ENCODE measurements around the gene PROKR2. TPM values are rescaled to one million over a fixed set of nuclear protein-coding genes. Genes with fewer than 3 reads are reported as not detected.

Gene PROKR2
- total and polyA plus RNA-seq, 10 of the 15 experiments (the other 5 are each of a cell fraction or from before 2014, with no cell fraction given): not detected

DNA sequence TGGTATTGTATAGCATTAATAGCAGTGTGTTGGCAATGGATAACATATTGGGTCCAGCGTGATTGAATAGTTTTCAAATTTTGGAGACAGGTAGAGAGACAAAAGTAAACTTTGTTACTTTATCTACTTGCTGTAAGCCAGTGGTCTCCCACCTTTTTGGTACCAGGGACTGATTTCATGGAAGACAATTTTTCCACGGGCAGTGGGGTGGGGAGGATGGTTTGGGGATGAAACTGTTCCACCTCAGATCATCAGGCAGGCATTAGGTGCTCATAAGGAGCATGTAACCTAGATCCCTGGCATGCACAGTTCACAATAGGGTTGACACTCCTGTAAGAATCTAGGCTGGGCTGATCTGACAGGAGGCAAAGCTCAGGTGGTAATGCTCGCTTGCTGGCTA is 14.6 kb upstream of the PROKR2 start:
- no TSS peak for BruUV-seq (replicated peaks)
- TF ChIP-seq, protein P1, sequence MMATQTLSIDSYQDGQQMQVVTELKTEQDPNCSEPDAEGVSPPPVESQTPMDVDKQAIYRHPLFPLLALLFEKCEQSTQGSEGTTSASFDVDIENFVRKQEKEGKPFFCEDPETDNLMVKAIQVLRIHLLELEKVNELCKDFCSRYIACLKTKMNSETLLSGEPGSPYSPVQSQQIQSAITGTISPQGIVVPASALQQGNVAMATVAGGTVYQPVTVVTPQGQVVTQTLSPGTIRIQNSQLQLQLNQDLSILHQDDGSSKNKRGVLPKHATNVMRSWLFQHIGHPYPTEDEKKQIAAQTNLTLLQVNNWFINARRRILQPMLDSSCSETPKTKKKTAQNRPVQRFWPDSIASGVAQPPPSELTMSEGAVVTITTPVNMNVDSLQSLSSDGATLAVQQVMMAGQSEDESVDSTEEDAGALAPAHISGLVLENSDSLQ (IDR thresholded peaks at IDR 0.05): no peak
- TF ChIP-seq ZZZ3 (IDR thresholded peaks at IDR 0.05; ENCODE audit: control insufficient read depth, insufficient read length, low read depth): no peak
- TF ChIP-seq GABPA (IDR thresholded peaks at IDR 0.05; ENCODE audit: low read depth): no peak
- TF ChIP-seq ZNF384 (IDR thresholded peaks at IDR 0.05; ENCODE audit: borderline replicate concordance, low read depth, low read length): no peak
- no peak for TF ChIP-seq STAT3 (IDR thresholded peaks at IDR 0.05; ENCODE audit: low read depth, low read length)
- TF ChIP-seq ZNF274 (IDR thresholded peaks at IDR 0.05; ENCODE audit: insufficient read depth, insufficient read length): no peak
- no peak for TF ChIP-seq MXI1 (IDR thresholded peaks at IDR 0.05; ENCODE audit: low read depth, low read length)
- TF ChIP-seq, protein P2, sequence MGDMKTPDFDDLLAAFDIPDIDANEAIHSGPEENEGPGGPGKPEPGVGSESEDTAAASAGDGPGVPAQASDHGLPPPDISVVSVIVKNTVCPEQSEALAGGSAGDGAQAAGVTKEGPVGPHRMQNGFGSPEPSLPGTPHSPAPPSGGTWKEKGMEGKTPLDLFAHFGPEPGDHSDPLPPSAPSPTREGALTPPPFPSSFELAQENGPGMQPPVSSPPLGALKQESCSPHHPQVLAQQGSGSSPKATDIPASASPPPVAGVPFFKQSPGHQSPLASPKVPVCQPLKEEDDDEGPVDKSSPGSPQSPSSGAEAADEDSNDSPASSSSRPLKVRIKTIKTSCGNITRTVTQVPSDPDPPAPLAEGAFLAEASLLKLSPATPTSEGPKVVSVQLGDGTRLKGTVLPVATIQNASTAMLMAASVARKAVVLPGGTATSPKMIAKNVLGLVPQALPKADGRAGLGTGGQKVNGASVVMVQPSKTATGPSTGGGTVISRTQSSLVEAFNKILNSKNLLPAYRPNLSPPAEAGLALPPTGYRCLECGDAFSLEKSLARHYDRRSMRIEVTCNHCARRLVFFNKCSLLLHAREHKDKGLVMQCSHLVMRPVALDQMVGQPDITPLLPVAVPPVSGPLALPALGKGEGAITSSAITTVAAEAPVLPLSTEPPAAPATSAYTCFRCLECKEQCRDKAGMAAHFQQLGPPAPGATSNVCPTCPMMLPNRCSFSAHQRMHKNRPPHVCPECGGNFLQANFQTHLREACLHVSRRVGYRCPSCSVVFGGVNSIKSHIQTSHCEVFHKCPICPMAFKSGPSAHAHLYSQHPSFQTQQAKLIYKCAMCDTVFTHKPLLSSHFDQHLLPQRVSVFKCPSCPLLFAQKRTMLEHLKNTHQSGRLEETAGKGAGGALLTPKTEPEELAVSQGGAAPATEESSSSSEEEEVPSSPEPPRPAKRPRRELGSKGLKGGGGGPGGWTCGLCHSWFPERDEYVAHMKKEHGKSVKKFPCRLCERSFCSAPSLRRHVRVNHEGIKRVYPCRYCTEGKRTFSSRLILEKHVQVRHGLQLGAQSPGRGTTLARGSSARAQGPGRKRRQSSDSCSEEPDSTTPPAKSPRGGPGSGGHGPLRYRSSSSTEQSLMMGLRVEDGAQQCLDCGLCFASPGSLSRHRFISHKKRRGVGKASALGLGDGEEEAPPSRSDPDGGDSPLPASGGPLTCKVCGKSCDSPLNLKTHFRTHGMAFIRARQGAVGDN (IDR thresholded peaks at IDR 0.05): no peak
- TF ChIP-seq NR2F1 (conservative IDR thresholded peaks at IDR 0.05): no peak
- TF ChIP-seq TARDBP (IDR thresholded peaks at IDR 0.05; ENCODE audit: borderline replicate concordance): no peak
- TF ChIP-seq JUNB (IDR thresholded peaks at IDR 0.05): no peak
- no peak for TF ChIP-seq SUPT20H (IDR thresholded peaks at IDR 0.05; ENCODE audit: borderline replicate concordance, control insufficient read depth, low read depth, low read length)
- TF ChIP-seq NR2C1 (IDR thresholded peaks at IDR 0.05): no peak
- no peak for TF ChIP-seq ZNF622 (IDR thresholded peaks at IDR 0.05)
- TF ChIP-seq, protein P3, sequence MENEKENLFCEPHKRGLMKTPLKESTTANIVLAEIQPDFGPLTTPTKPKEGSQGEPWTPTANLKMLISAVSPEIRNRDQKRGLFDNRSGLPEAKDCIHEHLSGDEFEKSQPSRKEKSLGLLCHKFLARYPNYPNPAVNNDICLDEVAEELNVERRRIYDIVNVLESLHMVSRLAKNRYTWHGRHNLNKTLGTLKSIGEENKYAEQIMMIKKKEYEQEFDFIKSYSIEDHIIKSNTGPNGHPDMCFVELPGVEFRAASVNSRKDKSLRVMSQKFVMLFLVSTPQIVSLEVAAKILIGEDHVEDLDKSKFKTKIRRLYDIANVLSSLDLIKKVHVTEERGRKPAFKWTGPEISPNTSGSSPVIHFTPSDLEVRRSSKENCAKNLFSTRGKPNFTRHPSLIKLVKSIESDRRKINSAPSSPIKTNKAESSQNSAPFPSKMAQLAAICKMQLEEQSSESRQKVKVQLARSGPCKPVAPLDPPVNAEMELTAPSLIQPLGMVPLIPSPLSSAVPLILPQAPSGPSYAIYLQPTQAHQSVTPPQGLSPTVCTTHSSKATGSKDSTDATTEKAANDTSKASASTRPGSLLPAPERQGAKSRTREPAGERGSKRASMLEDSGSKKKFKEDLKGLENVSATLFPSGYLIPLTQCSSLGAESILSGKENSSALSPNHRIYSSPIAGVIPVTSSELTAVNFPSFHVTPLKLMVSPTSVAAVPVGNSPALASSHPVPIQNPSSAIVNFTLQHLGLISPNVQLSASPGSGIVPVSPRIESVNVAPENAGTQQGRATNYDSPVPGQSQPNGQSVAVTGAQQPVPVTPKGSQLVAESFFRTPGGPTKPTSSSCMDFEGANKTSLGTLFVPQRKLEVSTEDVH (IDR thresholded peaks at IDR 0.05; ENCODE audit: low read depth, partially characterized antibody): no peak

More for the DNA sequence above, 14.6 kb upstream of the PROKR2 start:
- H3K9me3 ChIP-seq (replicated peaks; ENCODE audit: control insufficient read depth, insufficient read depth, low read length): no peaks in the 10 kb centered on the region
- H3K36me3 ChIP-seq (ENCODE audit: control insufficient read depth in 2 of 2, insufficient read depth in 2 of 2, low read length in 1 of 2): no peaks in the 10 kb centered on the region
- no peak overlapping the region for H3K4me3 ChIP-seq
- no peaks in the 10 kb centered on the region; a peak in 1 of 4 replicates for H3K27me3 ChIP-seq (replicated peaks in 1 of 2; ENCODE audit: control insufficient read depth in 2 of 2, insufficient read depth in 2 of 2, low read length in 1 of 2)
- H3K4me1 ChIP-seq (ENCODE audit: control insufficient read depth, insufficient read depth, low read length): no peaks in the 10 kb centered on the region
- ATAC-seq: no peak
- no peak for DNase-seq (ENCODE audit: low read depth, low spot score)
- intact Hi-C loops (cut with micrococcal nuclease; ENCODE audit: unreplicated experiment): no loop called here
- no peak overlapping the region for H3K4me2 ChIP-seq (ENCODE audit: control insufficient read depth, insufficient read depth)
- ChIA-PET POLR2A (no interaction called here), CTCF (no interaction called here), RAD21 (ENCODE audit: unreplicated experiment) (no interaction called here), SMC1A (ENCODE audit: uncharacterized antibody, unreplicated experiment) (no interaction called here)
- no peak for FAIRE-seq
- in situ Hi-C loops (cut with MboI): no loop called here
- 9% methylated on average over 3 of the region's 3 CpGs for WGBS (ENCODE audit: insufficient coverage, insufficient replicate concordance, low lambda C conversion rate, missing lambda C conversion rate)
- H3K27ac ChIP-seq (ENCODE audit: control insufficient read depth, insufficient read depth): no peak overlapping the region
- no peaks in the 10 kb centered on the region for H4K20me1 ChIP-seq (ENCODE audit: control insufficient read depth, insufficient read depth)
- no peaks in the 10 kb centered on the region for H3K79me2 ChIP-seq (ENCODE audit: control insufficient read depth, insufficient read depth, low read length)
- H3K9ac ChIP-seq (ENCODE audit: control insufficient read depth, insufficient read depth, low read length): no peak overlapping the region
- no peak overlapping the region for H2AFZ ChIP-seq (ENCODE audit: control insufficient read depth, low read depth, low read length)

All from GM12878 (cell line).